NCI-H1694 (cell line): ENCODE measurements around the gene PVALEF.

Source experiments
- DNase-seq: peaks from one replicate; lab custom pipeline; 2025; lab: John Stamatoyannopoulos, UW

The PVALEF gene

GRCh38 chr17:81196505-81197408, 31.4 kb downstream of the PVALEF start:
- DNase-seq, result no peak

GRCh38 chr17:81197409-81197795, 32.1 kb downstream of the PVALEF start:
- no peak for DNase-seq

GRCh38 chr17:81197831-81198490, 32.7 kb downstream of the PVALEF start:
- no peak for DNase-seq

GRCh38 chr17:81198826-81199481, 33.6 kb downstream of the PVALEF start:
- no peak for DNase-seq

- DNase-seq, result no peak
These were observed 34.1 kb downstream of the PVALEF start for GRCh38 chr17:81199482-81199830.

- no peak for DNase-seq
These were observed 34.9 kb downstream of the PVALEF start for GRCh38 chr17:81200201-81200600.

- peak; percentile 81 for DNase-seq
These were observed 35.6 kb downstream of the PVALEF start for GRCh38 chr17:81200695-81201580.

GRCh38 chr17:81202318-81202717, 37.0 kb downstream of the PVALEF start:
- DNase-seq, result no peak

- no peak for DNase-seq
These were observed 37.8 kb downstream of the PVALEF start for GRCh38 chr17:81203136-81203535.

- no peak for DNase-seq
These were observed 39.3 kb downstream of the PVALEF start for GRCh38 chr17:81204578-81204977.

GRCh38 chr17:81206166-81206565, 40.9 kb downstream of the PVALEF start:
- DNase-seq, result no peak

- DNase-seq, result no peak
These were observed 41.4 kb downstream of the PVALEF start for GRCh38 chr17:81206657-81207056.

- DNase-seq, result peak; percentile 16
These were observed 42.6 kb downstream of the PVALEF start for GRCh38 chr17:81207610-81208581.

GRCh38 chr17:81208651-81209050, 43.3 kb downstream of the PVALEF start:
- no peak for DNase-seq

GRCh38 chr17:81209141-81209540, 43.8 kb downstream of the PVALEF start:
- no peak for DNase-seq

- DNase-seq, result no peak
These were observed 45.2 kb downstream of the PVALEF start for GRCh38 chr17:81210466-81210865.

GRCh38 chr17:81210868-81211267, 45.6 kb downstream of the PVALEF start:
- no peak for DNase-seq

GRCh38 chr17:81212365-81212764, 47.1 kb downstream of the PVALEF start:
- no peak for DNase-seq

- no peak for DNase-seq
These were observed 48.7 kb downstream of the PVALEF start for GRCh38 chr17:81213978-81214377.

GRCh38 chr17:81217491-81217890, 52.2 kb downstream of the PVALEF start:
- DNase-seq, result no peak

- no peak for DNase-seq
These were observed 53.2 kb downstream of the PVALEF start for GRCh38 chr17:81218459-81218858.
